PFSK-1 (cell line): Measurements from ENCODE around the gene MTX3.

Experiments
- POLR2AphosphoS5 ChIP-seq: IDR thresholded peaks from 2 replicates; pipeline ENCODE4 v1.6.1; 2012; ENCODE audit warnings: low read depth, mild to moderate bottlenecking, control low read depth, low read length, moderate library complexity
- REST ChIP-seq, 2 experiments: IDR thresholded peaks; 2 replicates each; pipeline versions ENCODE4 v1.6.1 to v1.8.0; 2011 to 2012; ENCODE audit warnings: low read depth in 2 of 2, low read length in 2 of 2, control low read depth in 1 of 2, inconsistent platforms in 1 of 2, mild to moderate bottlenecking in 1 of 2, moderate library complexity in 1 of 2; ENCODE audit not compliant: insufficient read depth in 1 of 2
- SIN3A ChIP-seq: IDR thresholded peaks from 2 replicates; pipeline ENCODE4 v1.6.1; 2012; ENCODE audit warnings: mild to moderate bottlenecking, low read length, moderate library complexity, borderline replicate concordance; ENCODE audit not compliant: insufficient read depth
- TAF1 ChIP-seq: IDR thresholded peaks from 2 replicates; pipeline ENCODE4 v1.6.1; 2012; ENCODE audit warnings: low read length, control low read depth, borderline replicate concordance; ENCODE audit not compliant: insufficient read depth

GRCh38 chr5:79976759-79977515 lies 14.1 kb downstream of the MTX3 start:
- TF ChIP-seq POLR2AphosphoS5: no peak
- no peak for TF ChIP-seq TAF1
- TF ChIP-seq REST (IDR thresholded peaks at IDR 0.05; ENCODE audit: insufficient read depth in 1 of 2, low read depth in 2 of 2, low read length in 2 of 2): no peak
- no peak for TF ChIP-seq SIN3A
